Measurements from ENCODE around the gene NGRN.

The NGRN gene

DNA sequence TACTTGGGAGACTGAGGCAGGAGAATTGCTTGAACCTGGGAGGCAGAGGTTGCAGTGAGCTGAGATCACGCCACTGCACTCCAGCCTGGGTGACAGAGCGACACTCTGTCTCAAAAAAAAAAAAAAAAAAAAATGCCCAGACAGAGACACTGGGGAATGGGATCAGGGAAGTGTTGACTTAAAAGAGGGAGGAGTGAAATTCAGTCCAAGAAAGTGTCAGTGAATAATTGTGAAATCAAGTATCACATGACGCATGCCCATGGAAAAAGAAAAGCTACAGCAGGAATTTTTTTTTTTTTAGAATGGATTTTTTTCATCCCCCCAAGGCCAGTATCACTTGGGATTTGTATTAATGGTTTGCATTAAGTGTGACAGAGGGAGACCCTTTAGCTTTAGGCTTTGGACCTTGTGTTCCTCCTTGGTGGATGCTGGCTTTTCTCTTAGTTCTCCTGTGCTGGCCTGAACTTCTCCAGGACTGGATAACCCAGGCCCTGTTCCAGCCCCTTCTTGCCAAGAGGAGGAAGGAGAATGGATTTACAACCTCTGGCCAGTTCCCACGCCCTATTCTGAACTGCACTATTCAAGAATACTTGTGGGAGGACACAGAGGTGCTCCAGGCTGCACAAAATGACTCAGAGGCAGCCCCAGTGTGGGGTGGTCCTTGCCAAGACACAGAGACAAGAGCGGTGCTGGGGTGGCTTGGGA is 50.0 kb downstream of the NGRN start:
- H3K4me3 ChIP-seq (ENCODE audit: low read length in 2 of 2), result no peak overlapping the region
- H3K9ac ChIP-seq (ENCODE audit: low read depth in 1 of 2, low read length in 2 of 2), result no peak overlapping the region
- H3K4me1 ChIP-seq (ENCODE audit: control insufficient read depth in 2 of 2, insufficient read depth in 2 of 2, low read length in 2 of 2), result peaks cover 0 to 13% of the 10 kb centered on the region in 2 donors

GRCh38 chr15:90316139-90316538 is 50.7 kb downstream of the NGRN start:
- Histone ChIP-seq H3K27me3 (ENCODE audit: control insufficient read depth in 2 of 2, insufficient read depth in 2 of 2, low read length in 2 of 2) (no peaks in the 10 kb centered on the region), H3K4me3 (ENCODE audit: low read length in 2 of 2) (no peak overlapping the region), H3K27ac (ENCODE audit: low read depth in 2 of 2, low read length in 2 of 2) (peak overlapping the region; percentile 29 to 64), H3K4me1 (ENCODE audit: control insufficient read depth in 2 of 2, insufficient read depth in 2 of 2, low read length in 2 of 2) (peaks cover 2 to 15% of the 10 kb centered on the region in 2 donors), H3K9ac (ENCODE audit: low read depth in 1 of 2, low read length in 2 of 2) (no peak overlapping the region), H3K36me3 (ENCODE audit: control insufficient read depth in 2 of 2, insufficient read depth in 2 of 2, low read length in 2 of 2) (no peaks in the 10 kb centered on the region), H3K9me3 (ENCODE audit: control insufficient read depth in 2 of 2, low read length in 2 of 2) (no peaks in the 10 kb centered on the region)

More for the DNA sequence above, 50.0 kb downstream of the NGRN start:
- Histone ChIP-seq H3K27ac (ENCODE audit: low read depth in 2 of 2, low read length in 2 of 2) (peak overlapping the region; percentile 29 to 64), H3K27me3 (ENCODE audit: control insufficient read depth in 2 of 2, insufficient read depth in 2 of 2, low read length in 2 of 2) (no peaks in the 10 kb centered on the region), H3K9me3 (ENCODE audit: control insufficient read depth in 2 of 2, low read length in 2 of 2) (no peaks in the 10 kb centered on the region), H3K36me3 (ENCODE audit: control insufficient read depth in 2 of 2, insufficient read depth in 2 of 2, low read length in 2 of 2) (no peaks in the 10 kb centered on the region)

GRCh38 chr15:90318591-90318990 is 53.1 kb downstream of the NGRN start:
- Histone ChIP-seq H3K4me1 (ENCODE audit: control insufficient read depth in 2 of 2, insufficient read depth in 2 of 2, low read length in 2 of 2) (peaks cover 2 to 15% of the 10 kb centered on the region in 2 donors), H3K27ac (ENCODE audit: low read depth in 2 of 2, low read length in 2 of 2) (no peak overlapping the region), H3K36me3 (ENCODE audit: control insufficient read depth in 2 of 2, insufficient read depth in 2 of 2, low read length in 2 of 2) (no peaks in the 10 kb centered on the region), H3K27me3 (ENCODE audit: control insufficient read depth in 2 of 2, insufficient read depth in 2 of 2, low read length in 2 of 2) (no peaks in the 10 kb centered on the region), H3K4me3 (ENCODE audit: low read length in 2 of 2) (no peak overlapping the region), H3K9me3 (ENCODE audit: control insufficient read depth in 2 of 2, low read length in 2 of 2) (no peaks in the 10 kb centered on the region), H3K9ac (ENCODE audit: low read depth in 1 of 2, low read length in 2 of 2) (no peak overlapping the region)

- Histone ChIP-seq H3K9me3 (ENCODE audit: control insufficient read depth in 2 of 2, low read length in 2 of 2) (no peaks in the 10 kb centered on the region), H3K9ac (ENCODE audit: low read depth in 1 of 2, low read length in 2 of 2) (peak overlapping the region in 1 of 2 donors; percentile 67), H3K27me3 (ENCODE audit: control insufficient read depth in 2 of 2, insufficient read depth in 2 of 2, low read length in 2 of 2) (no peaks in the 10 kb centered on the region), H3K4me3 (ENCODE audit: low read length in 2 of 2) (peak overlapping the region; percentile 3 to 46), H3K36me3 (ENCODE audit: control insufficient read depth in 2 of 2, insufficient read depth in 2 of 2, low read length in 2 of 2) (no peaks in the 10 kb centered on the region), H3K4me1 (ENCODE audit: control insufficient read depth in 2 of 2, insufficient read depth in 2 of 2, low read length in 2 of 2) (peaks cover 2 to 15% of the 10 kb centered on the region in 2 donors), H3K27ac (ENCODE audit: low read depth in 2 of 2, low read length in 2 of 2) (peak overlapping the region; percentile 9 to 56)
These were observed 54.8 kb downstream of the NGRN start for GRCh38 chr15:90320062-90320884.

DNA sequence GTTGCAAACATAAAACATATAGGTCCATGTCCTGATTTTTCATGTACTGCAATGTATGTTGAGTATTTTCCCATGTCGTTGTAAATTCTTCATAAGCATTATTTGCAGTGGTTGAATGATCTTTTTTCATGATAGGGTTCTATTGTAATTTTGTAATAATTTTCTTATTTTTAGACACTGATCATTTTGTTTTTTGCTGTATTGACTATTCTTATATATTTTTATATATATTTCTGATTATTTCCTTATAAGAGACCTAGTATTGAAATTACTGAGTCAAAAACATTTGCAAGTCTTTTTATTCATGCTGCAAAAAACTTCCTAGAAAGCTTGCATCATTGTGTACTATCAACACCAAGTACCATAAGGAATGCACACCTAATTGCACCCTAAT is 55.4 kb downstream of the NGRN start:
- Histone ChIP-seq H3K9ac (ENCODE audit: low read depth in 1 of 2, low read length in 2 of 2) (no peak overlapping the region), H3K27me3 (ENCODE audit: control insufficient read depth in 2 of 2, insufficient read depth in 2 of 2, low read length in 2 of 2) (no peaks in the 10 kb centered on the region), H3K36me3 (ENCODE audit: control insufficient read depth in 2 of 2, insufficient read depth in 2 of 2, low read length in 2 of 2) (no peaks in the 10 kb centered on the region), H3K9me3 (ENCODE audit: control insufficient read depth in 2 of 2, low read length in 2 of 2) (no peaks in the 10 kb centered on the region), H3K4me3 (ENCODE audit: low read length in 2 of 2) (no peak overlapping the region), H3K27ac (ENCODE audit: low read depth in 2 of 2, low read length in 2 of 2) (no peak overlapping the region), H3K4me1 (ENCODE audit: control insufficient read depth in 2 of 2, insufficient read depth in 2 of 2, low read length in 2 of 2) (peaks cover 2 to 10% of the 10 kb centered on the region in 2 donors)
